Activated CD8-positive, alpha-beta T cell treated with anti-CD3 and anti-CD28 coated beads, Interleukin-2, amount 10 ng/mL, durations not matched to agents 7 days and 5 days (primary cell): Measurements from ENCODE around the gene SERPINB4. TPM values are rescaled to one million over a fixed set of nuclear protein-coding genes. Genes with fewer than 3 reads are reported as not detected.
"Not testable (repeated sequence)": the region's sequence is repeated elsewhere in the genome, so short reads cannot be mapped to it uniquely, and the experiment has no call there.

Experiments used
- ATAC-seq: fragments of 150-1000 bp; cut with Tn5 transposase; one replicate; pipeline ENCODE4 v1.10.0; 2021; ENCODE audit warnings: moderate library complexity
- CTCF ChIA-PET: fragments of 350-600 bp; sonication (Branson Sonifier 250); formaldehyde crosslinking; loops from one replicate; lab custom pipeline; 2021; ENCODE audit warnings: antibody characterized with exemption; lab: Charles Lee
- POLR2A ChIA-PET: fragments of 350-600 bp; sonication (Branson Sonifier 250); formaldehyde crosslinking; loops from one replicate; lab custom pipeline; 2021; ENCODE audit warnings: antibody characterized with exemption; lab: Charles Lee
- DNase-seq: peaks from one replicate; pipeline ENCODE4 v3.0.0-alpha.2; 2020
- H3K27ac Mint-ChIP-seq: one replicate; pipeline ENCODE4 v1.8.0; 2021; ENCODE audit warnings: mild to moderate bottlenecking, mixed read lengths
- H3K27me3 Mint-ChIP-seq: one replicate; pipeline ENCODE4 v1.8.0; 2021; ENCODE audit warnings: low read depth, mixed read lengths
- H3K36me3 Mint-ChIP-seq: one replicate; pipeline ENCODE4 v1.8.0; 2021; ENCODE audit warnings: low read depth, mixed read lengths
- H3K4me1 Mint-ChIP-seq: one replicate; pipeline ENCODE4 v1.8.0; 2021; ENCODE audit warnings: low read depth, mixed read lengths
- H3K4me3 Mint-ChIP-seq: one replicate; pipeline ENCODE4 v1.8.0; 2021; ENCODE audit warnings: mild to moderate bottlenecking, mixed read lengths
- H3K9me3 Mint-ChIP-seq: one replicate; pipeline ENCODE4 v1.8.0; 2022; ENCODE audit warnings: mixed read lengths; ENCODE audit not compliant: insufficient read depth
- total RNA-seq, 2 experiments: library from RNA; stranded (reverse); gene quantifications; one replicate each; pipeline ENCODE4 v1.2.3, GENCODE V29; 2021

SERPINB4 gene
- total RNA-seq, 2 experiments from 2014 or later = not detected

DNA sequence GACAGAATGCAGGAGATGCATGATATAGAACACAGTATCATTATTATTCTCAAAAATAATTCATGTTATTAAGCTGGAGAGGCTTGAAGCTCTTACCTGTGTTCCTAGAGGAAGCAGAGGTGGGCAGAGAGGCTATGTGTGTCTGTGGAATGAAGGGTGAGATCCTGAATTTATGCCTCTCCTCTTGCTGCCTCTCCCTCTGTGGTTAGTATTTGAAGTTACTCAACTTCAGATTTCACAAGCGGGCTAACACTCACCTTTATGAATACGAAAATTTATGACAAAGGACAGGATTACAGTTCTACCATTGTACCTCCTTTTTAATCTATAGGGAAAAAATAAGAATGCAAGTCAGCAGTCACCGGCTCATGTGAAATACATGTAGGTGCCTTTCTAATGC lies 17.7 kb upstream of the SERPINB4 start, which contains the start of gene SERPINB3:
Gene SERPINB3, minus strand, starts transcription at position 144 of the 400 bp plus-strand sequence. CDS start 677 bp downstream, outside the sequence.
- ATAC-seq, H3K36me3 Mint-ChIP-seq, DNase-seq, H3K4me1 Mint-ChIP-seq, H3K27me3 Mint-ChIP-seq, POLR2A ChIA-PET, CTCF ChIA-PET, H3K9me3 Mint-ChIP-seq, H3K4me3 Mint-ChIP-seq, H3K27ac Mint-ChIP-seq: not testable (repeated sequence)

DNA sequence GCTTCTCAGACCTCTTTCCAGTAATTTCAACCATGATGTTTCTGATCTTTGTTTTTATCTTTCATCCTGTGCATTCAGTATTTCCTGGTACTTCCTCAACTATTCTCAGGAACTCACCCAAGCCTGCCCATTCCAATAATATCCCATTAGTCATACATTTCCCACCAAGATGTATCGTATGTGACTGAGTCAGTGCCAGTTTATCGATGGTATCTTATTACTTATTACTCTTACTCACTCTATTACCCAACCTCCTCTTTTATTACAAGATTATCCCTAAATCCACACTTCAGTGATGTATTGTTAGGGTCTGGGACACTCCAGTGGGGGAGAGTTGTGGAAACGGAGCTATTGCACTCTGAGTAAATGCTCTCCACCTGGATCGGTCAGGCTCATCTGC lies 14.9 kb upstream of the SERPINB4 start:
- H3K27ac Mint-ChIP-seq, H3K27me3 Mint-ChIP-seq, H3K9me3 Mint-ChIP-seq, ATAC-seq, POLR2A ChIA-PET, H3K4me3 Mint-ChIP-seq, CTCF ChIA-PET, H3K4me1 Mint-ChIP-seq, DNase-seq, H3K36me3 Mint-ChIP-seq: not testable (repeated sequence)

DNA sequence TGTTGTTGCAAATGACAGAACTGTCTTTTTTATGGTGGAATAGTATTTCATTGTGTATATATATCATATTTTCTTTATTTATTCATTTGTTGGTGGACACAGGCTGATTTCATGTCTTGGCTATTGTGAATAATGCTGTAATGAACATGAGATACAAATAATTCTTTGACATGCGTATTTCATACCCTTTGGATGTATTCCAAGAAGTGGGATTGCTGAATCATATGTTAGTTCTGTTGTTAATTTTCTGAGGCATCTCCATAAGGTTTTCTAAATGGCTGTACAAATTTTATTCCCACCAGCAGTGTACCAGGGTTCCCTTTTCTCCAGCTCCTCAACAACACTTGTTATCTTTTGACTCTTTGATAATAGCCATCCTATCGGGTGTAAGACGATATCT lies 6.2 kb upstream of the SERPINB4 start:
- ATAC-seq, CTCF ChIA-PET, H3K9me3 Mint-ChIP-seq, H3K27me3 Mint-ChIP-seq, DNase-seq, H3K4me3 Mint-ChIP-seq, H3K36me3 Mint-ChIP-seq, H3K4me1 Mint-ChIP-seq, H3K27ac Mint-ChIP-seq, POLR2A ChIA-PET: not testable (repeated sequence)

DNA sequence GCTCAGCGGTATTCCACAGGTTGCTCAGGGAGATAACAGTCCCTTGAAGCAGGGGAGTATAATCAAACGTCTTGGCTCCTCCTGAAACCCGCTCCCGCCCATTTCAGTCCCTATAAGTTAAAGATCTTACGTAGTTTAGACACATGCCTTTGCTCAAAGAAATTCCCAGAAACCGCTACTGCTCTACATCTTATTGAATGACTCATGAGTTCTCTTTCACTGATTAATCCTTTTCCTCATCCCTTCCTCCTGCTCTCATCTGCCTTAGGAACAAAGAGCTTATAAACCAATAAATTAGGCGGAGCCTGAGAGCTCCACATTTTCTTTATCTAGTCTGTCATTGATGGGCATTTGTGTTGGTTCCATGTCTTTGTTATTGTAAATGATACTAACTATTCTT lies 4.2 kb upstream of the SERPINB4 start:
- H3K4me3 Mint-ChIP-seq = no peak overlapping the region
- H3K27ac Mint-ChIP-seq = no peak overlapping the region
- ChIA-PET POLR2A (no interaction called here), CTCF (no interaction called here)
- DNase-seq (no peak), ATAC-seq (no peak)
- H3K36me3 Mint-ChIP-seq = no peaks in the 10 kb centered on the region
- no peaks in the 10 kb centered on the region for H3K9me3 Mint-ChIP-seq
- no peaks in the 10 kb centered on the region for H3K27me3 Mint-ChIP-seq
- no peaks in the 10 kb centered on the region for H3K4me1 Mint-ChIP-seq

DNA sequence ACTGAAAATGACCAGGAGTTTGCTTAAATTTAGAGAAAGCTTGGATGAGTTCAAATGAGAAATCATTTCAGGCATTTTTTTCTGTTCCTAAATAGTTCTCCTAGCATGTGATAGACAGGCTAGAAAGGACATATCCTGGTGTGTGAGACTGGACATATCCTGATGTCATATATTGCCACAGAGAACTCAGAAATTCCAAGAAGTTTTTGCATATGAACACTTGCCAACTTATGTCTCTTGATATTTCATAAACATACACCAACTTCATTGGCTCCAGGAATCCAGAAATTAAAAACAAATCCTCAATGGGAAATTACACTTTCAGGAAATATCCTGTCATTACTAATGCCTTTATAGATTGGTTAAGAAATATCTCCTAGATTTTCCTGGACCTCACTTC lies 2.9 kb upstream of the SERPINB4 start:
- no peaks in the 10 kb centered on the region for H3K36me3 Mint-ChIP-seq
- H3K27me3 Mint-ChIP-seq = no peaks in the 10 kb centered on the region
- ChIA-PET CTCF (no interaction called here), POLR2A (no interaction called here)
- H3K9me3 Mint-ChIP-seq = no peaks in the 10 kb centered on the region
- H3K4me3 Mint-ChIP-seq = no peak overlapping the region
- no peak for DNase-seq
- ATAC-seq = no peak
- H3K4me1 Mint-ChIP-seq = no peaks in the 10 kb centered on the region
- H3K27ac Mint-ChIP-seq = no peak overlapping the region

DNA sequence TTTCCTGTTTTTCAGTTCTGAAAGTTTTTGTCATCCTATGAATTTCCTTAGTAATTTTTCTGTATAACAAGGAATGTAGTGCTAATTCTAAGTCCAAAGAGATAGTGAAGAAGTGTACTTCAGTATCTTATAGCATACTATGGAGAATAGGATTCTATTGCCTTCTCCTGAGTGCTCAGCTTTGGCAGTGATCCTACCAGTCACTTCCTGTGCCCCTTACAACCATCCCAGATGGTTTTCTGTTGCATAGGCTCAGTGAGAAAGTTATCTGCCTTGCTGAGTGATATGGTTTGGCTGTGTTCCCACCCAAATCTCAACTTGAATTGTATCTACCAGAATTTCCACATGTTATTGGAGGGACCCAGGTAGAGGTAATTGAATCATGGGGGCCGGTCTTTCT lies 638 bp upstream of the SERPINB4 start:
- ATAC-seq, H3K36me3 Mint-ChIP-seq, CTCF ChIA-PET, H3K9me3 Mint-ChIP-seq, H3K4me1 Mint-ChIP-seq, H3K27me3 Mint-ChIP-seq, H3K27ac Mint-ChIP-seq, POLR2A ChIA-PET, DNase-seq, H3K4me3 Mint-ChIP-seq: not testable (repeated sequence)

DNA sequence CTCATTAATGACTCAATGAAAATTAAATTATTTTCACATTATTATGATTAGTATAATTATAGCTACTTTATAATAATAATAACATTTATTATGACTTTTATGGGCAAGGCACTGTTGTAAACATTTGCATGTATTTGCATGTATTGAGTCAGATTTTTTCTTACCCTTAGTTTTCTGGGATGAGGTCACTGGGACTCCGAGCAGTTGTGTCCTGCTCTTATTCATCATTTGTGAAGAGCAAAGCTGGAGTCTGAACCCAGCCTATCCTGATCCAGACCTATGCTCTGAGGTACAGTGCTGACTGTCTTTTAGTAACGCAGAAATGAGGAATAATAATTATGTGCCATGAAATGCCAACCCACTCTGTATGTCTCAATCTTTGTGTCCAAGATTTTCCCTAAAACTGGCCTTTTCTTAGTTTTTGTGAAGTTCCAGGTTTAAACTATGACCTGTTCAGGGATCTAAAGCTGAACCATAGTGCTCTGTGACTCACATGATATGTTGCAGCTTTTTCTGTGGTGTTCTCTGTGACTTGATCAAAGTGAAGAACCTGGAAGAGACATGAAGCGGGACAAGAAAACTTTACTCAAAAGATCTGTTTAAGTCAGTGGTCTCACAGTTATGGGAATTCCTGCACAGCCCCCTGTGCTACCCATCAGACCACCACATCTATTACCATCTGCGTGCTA lies 1.2 kb downstream of the SERPINB4 start:
- H3K27ac Mint-ChIP-seq, H3K9me3 Mint-ChIP-seq, H3K4me3 Mint-ChIP-seq, H3K36me3 Mint-ChIP-seq, ATAC-seq, H3K4me1 Mint-ChIP-seq, CTCF ChIA-PET, H3K27me3 Mint-ChIP-seq, DNase-seq, POLR2A ChIA-PET: not testable (repeated sequence)

DNA sequence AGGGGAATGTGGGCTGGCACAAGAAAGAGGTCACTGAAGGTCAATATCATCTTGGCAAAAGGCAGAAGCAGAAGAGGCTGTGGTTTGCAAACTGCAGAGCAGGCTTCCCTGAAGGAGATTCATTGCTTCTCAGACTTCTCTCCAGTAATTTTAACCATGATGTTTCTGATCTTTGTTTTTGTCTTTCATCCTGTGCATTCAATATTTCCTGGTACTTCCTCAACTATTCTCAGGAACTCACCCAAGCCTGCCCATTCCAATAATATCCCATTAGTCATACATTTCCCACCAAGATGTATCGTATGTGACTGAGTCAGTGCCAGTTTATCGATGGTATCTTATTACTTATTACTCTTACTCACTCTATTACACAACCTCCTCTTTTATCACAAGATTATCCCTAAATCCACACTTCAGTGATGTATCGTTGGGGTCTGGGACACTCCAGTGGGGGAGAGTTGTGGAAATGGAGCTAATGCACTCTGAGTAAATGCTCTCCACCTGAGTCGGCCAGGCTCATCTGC lies 2.8 kb downstream of the SERPINB4 start:
- H3K4me3 Mint-ChIP-seq, CTCF ChIA-PET, H3K27ac Mint-ChIP-seq, H3K27me3 Mint-ChIP-seq, H3K4me1 Mint-ChIP-seq, POLR2A ChIA-PET, H3K36me3 Mint-ChIP-seq, ATAC-seq, DNase-seq, H3K9me3 Mint-ChIP-seq: not testable (repeated sequence)

DNA sequence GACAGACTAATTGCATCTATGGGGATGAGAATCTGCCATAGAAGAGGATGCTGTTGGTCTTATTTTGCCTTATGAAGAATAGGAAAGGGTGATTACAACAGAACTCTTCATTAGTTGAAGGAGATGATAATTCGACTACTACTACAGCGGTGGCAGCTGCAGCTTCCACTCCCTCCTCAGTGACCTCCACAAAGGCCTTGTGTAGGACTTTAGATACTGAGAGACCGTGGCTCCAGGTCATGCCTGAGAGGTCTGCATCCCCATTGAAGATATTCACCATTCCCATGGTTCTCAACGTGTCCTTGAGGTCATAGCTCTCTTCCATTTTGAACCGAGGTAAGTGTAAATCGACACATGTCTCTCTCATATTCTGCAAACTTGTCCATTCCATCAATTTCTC lies 6.4 kb downstream of the SERPINB4 start:
- POLR2A ChIA-PET = no interaction called here
- no peaks in the 10 kb centered on the region for H3K27me3 Mint-ChIP-seq

DNA sequence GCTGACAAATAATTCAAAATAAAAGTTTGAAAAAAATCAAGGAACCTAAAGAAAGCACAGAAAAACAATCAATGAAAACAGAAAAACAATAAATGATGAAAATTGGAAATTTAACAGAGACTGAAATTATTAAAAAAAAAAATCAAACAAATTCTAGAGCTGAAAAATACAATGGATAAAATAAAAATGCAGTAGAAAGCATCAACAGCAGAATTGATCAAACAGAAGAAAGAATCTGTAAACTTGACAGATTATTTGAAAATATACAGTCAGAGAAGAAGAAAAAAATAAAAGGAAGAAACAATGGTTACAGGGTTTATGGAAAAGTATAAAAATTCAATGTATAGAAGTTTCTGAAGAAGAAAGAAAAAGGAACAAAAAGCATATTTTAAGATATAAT lies 16.2 kb downstream of the SERPINB4 start:
- H3K4me1 Mint-ChIP-seq = no peaks in the 10 kb centered on the region
- DNase-seq (no peak), ATAC-seq (no peak)
- peaks cover 23% of the 10 kb centered on the region for H3K9me3 Mint-ChIP-seq
- ChIA-PET POLR2A (no interaction called here), CTCF (no interaction called here)
- no peaks in the 10 kb centered on the region for H3K36me3 Mint-ChIP-seq
- no peak overlapping the region for H3K4me3 Mint-ChIP-seq
- no peaks in the 10 kb centered on the region for H3K27me3 Mint-ChIP-seq
- no peak overlapping the region for H3K27ac Mint-ChIP-seq

More for the DNA sequence above, 6.4 kb downstream of the SERPINB4 start:
- DNase-seq = no peak
- no peak for ATAC-seq
- CTCF ChIA-PET = no interaction called here
- no peaks in the 10 kb centered on the region for H3K36me3 Mint-ChIP-seq
- H3K4me1 Mint-ChIP-seq = no peaks in the 10 kb centered on the region
- H3K4me3 Mint-ChIP-seq = no peak overlapping the region
- H3K27ac Mint-ChIP-seq = no peak overlapping the region
- H3K9me3 Mint-ChIP-seq = no peaks in the 10 kb centered on the region

DNA sequence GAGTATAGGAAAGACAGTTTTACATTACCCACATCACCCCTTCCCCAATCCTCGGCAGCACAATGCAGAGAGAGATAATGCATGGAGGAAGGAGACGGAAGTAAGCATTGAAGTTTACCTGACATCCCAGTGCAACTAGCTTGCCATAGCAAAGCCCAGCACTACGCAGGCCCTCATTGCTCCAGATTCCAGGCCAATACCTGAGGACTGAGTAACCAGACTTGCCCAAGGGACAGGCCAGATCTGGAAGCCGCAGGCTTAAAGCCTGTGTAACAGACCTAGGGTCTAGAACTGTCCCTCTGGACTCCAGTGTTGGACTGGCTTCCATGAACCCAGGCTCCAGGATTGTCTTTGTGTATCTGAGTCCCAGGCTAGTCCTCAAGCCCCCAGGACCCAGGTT lies 17.6 kb downstream of the SERPINB4 start:
- H3K27me3 Mint-ChIP-seq = no peaks in the 10 kb centered on the region
- no peak overlapping the region for H3K27ac Mint-ChIP-seq
- H3K4me1 Mint-ChIP-seq = no peaks in the 10 kb centered on the region
- H3K9me3 Mint-ChIP-seq = peaks cover 23% of the 10 kb centered on the region
- ChIA-PET POLR2A (no interaction called here), CTCF (no interaction called here)
- H3K4me3 Mint-ChIP-seq = no peak overlapping the region
- ATAC-seq (no peak), DNase-seq (no peak)
- no peaks in the 10 kb centered on the region for H3K36me3 Mint-ChIP-seq

DNA sequence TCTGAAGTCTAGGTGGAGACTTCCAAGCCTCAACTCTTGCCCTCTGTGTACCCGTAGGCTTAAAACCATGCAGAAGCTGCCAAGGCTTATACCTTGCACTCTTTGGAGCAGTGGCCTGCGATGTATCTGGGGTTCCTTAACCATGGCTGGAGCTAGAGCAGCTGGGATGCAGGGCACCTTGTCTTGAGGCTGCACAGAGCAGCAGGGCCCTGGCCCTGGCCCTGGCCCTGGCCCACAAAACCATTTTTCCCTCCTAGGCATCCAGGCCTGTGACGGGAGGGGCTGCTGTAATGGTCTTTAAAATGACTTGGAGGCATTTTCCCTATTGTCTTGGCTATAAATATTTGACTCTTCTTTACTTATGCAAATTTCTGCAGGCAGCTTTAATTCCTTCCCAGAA lies 19.2 kb downstream of the SERPINB4 start:
- ChIA-PET CTCF (no interaction called here), POLR2A (no interaction called here)
- Mint-ChIP-seq H3K9me3 (peaks cover 23% of the 10 kb centered on the region), H3K4me1 (no peaks in the 10 kb centered on the region), H3K27me3 (no peaks in the 10 kb centered on the region), H3K4me3 (no peak overlapping the region), H3K36me3 (no peaks in the 10 kb centered on the region), H3K27ac (no peak overlapping the region)
- ATAC-seq (no peak), DNase-seq (no peak)

DNA sequence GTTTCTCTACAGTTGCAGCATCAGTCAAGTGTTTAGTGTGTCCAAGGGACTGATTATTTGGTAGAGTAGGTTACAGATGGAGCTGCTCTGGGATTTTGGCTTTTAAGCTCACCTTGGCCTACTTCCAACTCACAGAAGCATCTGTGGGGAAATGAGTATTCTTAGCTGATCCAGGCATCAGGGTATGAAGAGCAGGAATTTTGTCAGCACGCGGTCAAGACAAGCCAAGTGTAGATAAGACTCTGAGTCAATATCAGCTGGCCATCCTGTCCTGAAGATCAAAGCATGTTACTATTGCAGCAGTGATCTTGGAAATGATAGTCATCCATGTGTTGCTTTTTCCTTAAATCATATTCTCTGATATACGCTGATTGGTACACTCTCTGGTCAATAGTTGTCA lies 24.4 kb downstream of the SERPINB4 start:
- ChIA-PET CTCF (no interaction called here), POLR2A (no interaction called here)
- H3K36me3 Mint-ChIP-seq = no peaks in the 10 kb centered on the region
- no peaks in the 10 kb centered on the region for H3K27me3 Mint-ChIP-seq
- no peak overlapping the region for H3K27ac Mint-ChIP-seq
- no peak for DNase-seq
- no peaks in the 10 kb centered on the region for H3K4me1 Mint-ChIP-seq
- peaks cover 10% of the 10 kb centered on the region for H3K9me3 Mint-ChIP-seq
- ATAC-seq = no peak
- no peak overlapping the region for H3K4me3 Mint-ChIP-seq
